T-helper 1 cell treated with Interleukin-12 subunit alpha and Interleukin-12 subunit beta and Interleukin-4 antibody, amounts not matched to agents 30 ng/mL and 1 ng/mL, for 36 hours (primary cell): ENCODE data around the gene BCL3. TPM values are rescaled to one million over a fixed set of nuclear protein-coding genes. Genes with fewer than 3 reads are reported as not detected.

ENCODE experiments used
- intact Hi-C: fragments of 100-400 bp; cut with micrococcal nuclease; formaldehyde crosslinking; loops from one replicate; pipeline ENCODE4 v1.15.1; 2024
- total RNA-seq: library from RNA; stranded (reverse); gene quantifications from 2 replicates; pipeline ENCODE4 v1.2.3, GENCODE V29; 2022

BCL3 gene
- total RNA-seq, 1 donor from 2014 or later = 197 TPM

DNA sequence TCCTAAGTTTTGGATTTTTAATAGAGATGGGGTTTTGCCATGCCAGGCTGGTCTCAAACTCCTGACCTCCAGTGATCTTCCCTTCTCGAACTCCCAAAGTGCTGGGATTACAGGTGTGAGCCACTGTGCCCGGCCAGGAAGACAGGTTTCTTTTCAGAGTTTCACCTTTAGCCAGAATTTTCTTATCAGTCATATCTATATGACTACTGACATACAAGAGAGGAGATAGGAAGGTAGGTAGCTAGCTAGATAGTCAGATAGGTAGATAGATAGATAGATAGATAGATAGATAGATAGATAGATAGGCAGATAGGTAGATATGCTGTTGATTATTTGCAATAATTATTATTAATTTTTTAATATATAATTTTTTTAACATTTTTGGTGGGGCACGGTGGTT lies 36.8 kb downstream of the BCL3 start:
- intact Hi-C loops = no loop called here

DNA sequence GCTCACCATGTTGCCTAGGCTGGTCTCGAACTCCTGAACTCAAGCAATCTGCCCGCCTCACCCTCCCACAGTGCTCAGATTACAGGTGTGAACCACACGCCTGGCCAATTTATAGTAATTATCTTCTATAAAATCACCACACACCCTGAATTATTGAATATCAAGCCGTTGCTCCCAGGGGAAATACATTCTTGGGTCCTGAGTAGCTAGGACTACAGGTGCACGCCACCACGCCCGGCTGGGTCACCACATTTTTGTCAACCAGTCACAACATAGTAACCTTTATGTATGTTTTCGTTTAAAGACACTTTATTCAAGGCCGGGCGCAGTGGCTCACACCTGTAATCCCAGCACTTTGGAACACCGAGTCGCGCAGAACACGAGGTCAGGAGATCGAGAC lies 37.5 kb downstream of the BCL3 start:
- intact Hi-C loops = no loop called here

GRCh38 chr19:44788971-44789370 lies 40.5 kb downstream of the BCL3 start:
- intact Hi-C loops = no loop called here

DNA sequence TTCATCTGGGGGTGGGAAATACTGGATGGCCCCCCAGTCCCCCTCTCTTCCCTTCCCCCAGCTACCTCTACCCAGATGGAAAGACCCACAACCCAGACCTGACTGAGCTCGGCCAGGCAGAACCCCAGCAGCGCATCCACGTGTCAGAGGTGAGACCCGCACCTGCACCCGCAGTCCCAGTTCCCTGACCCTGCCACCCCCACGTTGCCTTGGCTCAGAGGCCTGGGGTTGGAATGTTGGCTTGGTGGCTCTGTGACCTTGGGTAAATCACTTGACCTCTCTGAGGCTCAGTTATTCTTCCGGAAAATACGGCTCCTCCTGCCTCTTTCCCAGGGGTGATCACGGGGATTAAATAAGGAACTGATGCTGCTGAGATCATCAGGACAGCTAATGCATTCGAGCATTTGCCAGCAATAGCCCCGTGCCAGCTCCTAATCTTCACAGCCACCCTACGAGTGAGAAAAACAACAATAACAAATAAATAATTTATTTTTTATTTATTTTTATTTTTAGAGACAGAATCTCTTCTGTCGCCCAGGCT lies 41.5 kb downstream of the BCL3 start:
- intact Hi-C loops = no loop called here

GRCh38 chr19:44792281-44792680 lies 43.8 kb downstream of the BCL3 start:
- intact Hi-C loops = no loop called here

DNA sequence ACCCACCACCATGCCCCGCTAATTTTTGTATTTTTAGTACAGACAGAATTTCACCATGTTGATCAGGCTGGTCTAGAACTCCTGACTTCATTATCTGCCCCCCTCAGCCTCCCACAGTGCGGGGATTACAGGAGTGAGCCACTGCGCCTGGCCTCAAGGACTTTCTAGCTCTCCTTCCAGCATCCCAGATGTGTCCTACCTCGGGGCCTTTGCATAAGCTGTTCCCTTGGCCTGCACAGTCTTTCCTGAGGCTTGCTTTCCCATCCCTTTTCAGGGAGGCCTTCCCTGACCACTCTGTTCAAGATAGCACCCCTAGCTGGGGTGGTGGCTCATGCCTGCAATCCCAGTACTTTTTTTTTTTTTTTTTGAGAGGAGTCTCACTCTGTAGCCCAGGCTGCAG lies 46.1 kb downstream of the BCL3 start:
- intact Hi-C loops = no loop called here

DNA sequence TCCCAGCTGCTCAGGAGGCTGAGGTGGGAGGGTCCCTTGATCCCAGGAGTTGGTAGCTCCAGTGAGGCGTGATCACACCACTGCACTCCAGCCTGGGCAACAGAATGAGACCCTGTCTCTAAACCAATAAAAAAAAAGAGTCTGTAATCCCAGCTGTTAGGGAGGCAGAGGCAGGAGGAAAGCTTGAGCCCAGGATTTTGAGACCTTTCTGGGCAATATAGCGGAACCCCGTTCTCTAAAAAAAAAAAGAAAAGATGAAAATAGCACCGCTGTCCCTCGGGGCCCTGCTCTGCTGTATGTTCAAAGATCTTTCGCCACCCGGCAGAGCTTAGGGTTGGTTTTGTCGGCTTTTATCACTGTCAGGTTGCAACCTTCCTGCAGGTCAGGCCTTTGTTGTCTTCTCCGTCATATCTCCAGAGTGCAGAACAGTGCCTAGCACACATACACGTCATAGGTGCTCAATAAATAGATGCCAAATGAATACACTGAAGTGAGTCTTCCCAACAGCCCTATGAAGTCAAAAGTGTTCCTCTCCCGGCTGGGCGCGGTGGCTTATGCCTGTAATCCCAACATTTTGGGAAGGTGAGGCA lies 47.0 kb downstream of the BCL3 start:
- intact Hi-C loops = no loop called here

DNA sequence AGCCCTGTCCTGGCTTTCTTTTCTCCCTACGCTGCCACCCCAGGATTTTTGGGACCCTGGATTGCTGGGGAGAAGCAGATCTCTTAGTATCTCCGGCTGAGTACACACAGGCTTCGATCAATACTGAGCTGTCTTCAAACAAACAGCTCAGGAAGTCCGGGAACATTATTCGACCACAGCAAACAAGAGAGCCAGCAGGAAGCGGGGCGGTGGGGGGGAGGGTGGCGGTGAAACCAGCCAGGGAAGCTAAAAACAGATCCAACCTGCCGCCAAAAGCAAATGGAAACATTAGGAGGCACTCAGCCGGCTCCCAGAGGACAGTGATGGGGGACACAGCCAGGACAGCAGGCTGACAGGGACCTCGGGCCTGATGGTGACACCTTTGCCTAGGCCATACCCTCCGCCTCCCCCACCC lies 48.2 kb downstream of the BCL3 start:
- intact Hi-C loops = no loop called here

- intact Hi-C loops = loop anchor here (1.0 kb wide), 5 partner anchors 15 to 152 kb away; no protein-coding TSS in a partner anchor
Observed at GRCh38 chr19:44799627-44800346, 51.3 kb downstream of the BCL3 start.

DNA sequence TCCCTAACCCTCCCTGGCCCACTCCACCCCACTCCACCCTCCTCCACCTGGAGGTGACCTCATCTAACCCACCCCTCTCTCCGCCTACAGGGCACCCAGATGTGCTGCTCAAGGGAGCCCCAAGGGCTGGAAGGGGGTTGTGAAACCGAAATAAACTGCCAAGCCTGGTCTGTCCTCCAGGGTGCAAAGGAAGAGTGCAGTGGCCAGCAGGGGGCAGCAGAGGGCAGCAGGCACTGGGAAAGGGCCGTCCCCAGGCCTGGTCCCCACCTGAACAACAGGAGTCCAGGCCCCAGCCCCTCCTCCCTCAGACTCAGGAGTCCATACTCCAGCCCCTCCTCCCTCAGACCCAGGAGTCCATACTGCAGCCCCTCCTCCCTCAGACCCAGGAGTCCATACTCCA lies 52.0 kb downstream of the BCL3 start:
- intact Hi-C loops = loop anchor here (1.0 kb wide), 5 partner anchors 16 to 151 kb away; no protein-coding TSS in a partner anchor

DNA sequence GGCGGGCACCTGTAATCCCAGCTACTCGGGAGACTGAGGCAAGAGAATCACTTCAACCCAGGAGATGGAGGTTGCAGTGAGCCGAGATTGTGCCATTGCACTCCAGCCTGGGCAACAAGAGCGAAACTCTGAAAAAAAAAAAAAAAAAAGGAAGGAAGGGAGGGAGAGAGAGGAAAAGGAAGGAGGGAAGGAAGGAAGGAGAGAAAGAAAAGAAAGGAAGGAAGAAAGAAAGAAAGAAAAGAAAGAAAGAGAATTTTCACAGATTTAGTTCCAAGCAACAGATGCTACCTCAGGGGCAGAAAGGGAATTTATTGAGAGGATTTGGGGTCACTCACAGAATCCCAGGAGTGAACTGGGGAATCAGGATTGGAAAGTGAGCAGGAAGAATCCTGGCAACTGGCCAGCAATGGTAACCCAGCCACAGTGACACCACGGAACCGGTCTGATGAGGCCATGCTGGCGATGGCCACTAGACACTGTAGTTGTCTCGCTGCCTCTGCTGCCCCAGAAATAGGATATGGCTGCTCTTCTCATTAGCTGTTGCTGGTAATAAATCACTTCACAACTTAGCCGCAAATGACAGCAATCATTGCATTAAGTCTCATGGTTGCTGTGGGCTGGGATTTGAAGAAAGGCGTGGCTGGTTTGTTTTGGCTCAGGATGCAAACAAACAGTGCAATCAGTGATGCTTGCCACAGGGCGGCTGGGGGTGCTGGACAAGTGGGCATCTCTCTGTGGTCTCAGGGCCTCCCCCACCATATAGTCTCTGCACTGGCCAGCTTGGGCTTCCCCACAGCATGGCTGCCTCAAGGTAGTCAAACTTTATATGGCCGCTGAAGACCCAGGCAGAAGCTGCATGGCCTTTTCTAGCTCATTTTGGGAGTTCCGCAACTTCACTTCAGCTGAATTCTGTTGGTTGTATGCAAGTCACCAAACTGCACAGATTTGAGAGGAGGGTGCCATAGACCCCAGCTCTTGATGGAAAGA lies 55.2 kb downstream of the BCL3 start:
- intact Hi-C loops = no loop called here

- intact Hi-C loops = no loop called here
Observed at GRCh38 chr19:44806291-44806690, 57.8 kb downstream of the BCL3 start.

- intact Hi-C loops = no loop called here
Observed at GRCh38 chr19:44807162-44807561, 58.7 kb downstream of the BCL3 start.

- intact Hi-C loops = no loop called here
Observed at GRCh38 chr19:44807652-44808462, 59.3 kb downstream of the BCL3 start.

- intact Hi-C loops = no loop called here
Observed at GRCh38 chr19:44808463-44809371, 60.2 kb downstream of the BCL3 start, which contains the start of gene BCAM. BCAM (plus strand) TSS chr19:44809103; CDS start chr19:44809125, 22 bp downstream.
